GM12878 (cell line): ENCODE data around the gene SLC25A41. TPM values are rescaled to one million over a fixed set of nuclear protein-coding genes. Genes with fewer than 3 reads are reported as not detected.

Source experiments
- ATAC-seq: fragments of 200-7000 bp; cut with Tn5 transposase; 3 replicates; pipeline ENCODE4 v1.9.1; 2020; ENCODE audit warnings: mild to moderate bottlenecking, moderate library complexity
- BruUV-seq: library from RNA; stranded (reverse); fragments of 400-500 nt; replicated peaks from 2 replicates; lab custom pipeline; 2021; lab: Mats Ljungman, UMichigan
- CTCF ChIA-PET: fragments of 300-600 bp; sonication (Branson Sonifier 250); formaldehyde crosslinking; extraction: SDS; loops from one replicate; lab custom pipeline; 2021; ENCODE audit warnings: inconsistent platforms; lab: Yijun Ruan, JAX
- POLR2A ChIA-PET: fragments of 350-600 bp; formaldehyde crosslinking; extraction: SDS; loops from one replicate; lab custom pipeline; 2021; ENCODE audit warnings: inconsistent platforms; lab: Charles Lee
- RAD21 ChIA-PET: fragments of 300-600 bp; sonication (Branson Sonifier 250); formaldehyde crosslinking; loops from one replicate; lab custom pipeline; 2023; ENCODE audit warnings: antibody characterized with exemption; ENCODE audit not compliant: unreplicated experiment; lab: Charles Lee
- SMC1A ChIA-PET: fragments of 300-600 bp; sonication (Branson Sonifier 250); formaldehyde crosslinking; loops from one replicate; lab custom pipeline; 2023; ENCODE audit not compliant: unreplicated experiment, uncharacterized antibody; lab: Charles Lee
- DNase-seq: peaks from one replicate; pipeline ENCODE4 v3.0.0-alpha.2; 2011; ENCODE audit warnings: low read depth, low spot score
- FAIRE-seq: peaks from 3 replicates; lab custom pipeline; 2011; peaks lifted over from hg19 to GRCh38; lab: Jason Lieb, UNC
- H2AFZ ChIP-seq: 2 replicates; pipeline ENCODE4 v1.6.0; 2011; ENCODE audit warnings: low read depth, low read length, control low read depth; ENCODE audit not compliant: control insufficient read depth
- H3K27ac ChIP-seq: 2 replicates; pipeline ENCODE4 v1.5.1; 2011; ENCODE audit warnings: control low read depth; ENCODE audit not compliant: control insufficient read depth, insufficient read depth
- H3K27me3 ChIP-seq, 2 experiments: replicated peaks in 1 of 2; 2 replicates each; pipeline versions ENCODE4 v1.6.0 to v1.6.1; 2011; ENCODE audit warnings: low read length in 1 of 2; ENCODE audit not compliant: control insufficient read depth in 2 of 2, insufficient read depth in 2 of 2
- H3K36me3 ChIP-seq, 2 experiments: 2 replicates each; pipeline ENCODE4 v1.5.1; 2011; ENCODE audit warnings: low read length in 1 of 2; ENCODE audit not compliant: control insufficient read depth in 2 of 2, insufficient read depth in 2 of 2
- H3K4me1 ChIP-seq: 2 replicates; pipeline ENCODE4 v1.6.1; 2011; ENCODE audit warnings: mild to moderate bottlenecking, low read length, moderate library complexity, mixed read lengths; ENCODE audit not compliant: control insufficient read depth, insufficient read depth
- H3K4me2 ChIP-seq: 2 replicates; pipeline ENCODE4 v1.6.0; 2011; ENCODE audit warnings: control low read depth; ENCODE audit not compliant: control insufficient read depth, insufficient read depth
- H3K4me3 ChIP-seq: fragments of 200-600 bp; sonication (generic); 2 replicates; pipeline ENCODE4 v1.5.1; 2016
- H3K79me2 ChIP-seq: 2 replicates; pipeline ENCODE4 v1.6.0; 2011; ENCODE audit warnings: low read length; ENCODE audit not compliant: control insufficient read depth, insufficient read depth
- H3K9ac ChIP-seq: 2 replicates; pipeline ENCODE4 v1.8.0; 2011; ENCODE audit warnings: low read length, control low read depth, mixed read lengths; ENCODE audit not compliant: control insufficient read depth, insufficient read depth
- H3K9me3 ChIP-seq: replicated peaks from 3 replicates; pipeline ENCODE4 v1.5.1; 2011; ENCODE audit warnings: mild to moderate bottlenecking, low read length; ENCODE audit not compliant: control insufficient read depth, insufficient read depth
- H4K20me1 ChIP-seq: 2 replicates; pipeline ENCODE4 v1.6.0; 2011; ENCODE audit not compliant: control insufficient read depth, insufficient read depth
- BCL11A ChIP-seq: IDR thresholded peaks from 2 replicates; pipeline ENCODE4 v1.6.1; 2011; ENCODE audit warnings: low read depth, low read length
- BCL3 ChIP-seq: IDR thresholded peaks from 2 replicates; pipeline ENCODE4 v1.6.1; 2011; ENCODE audit warnings: borderline replicate concordance, low read depth, mild to moderate bottlenecking, moderate library complexity, low read length; ENCODE audit not compliant: insufficient read depth, poor library complexity, severe bottlenecking
- EGR1 ChIP-seq, 2 experiments: IDR thresholded peaks; 1 replicate in 1 of 2; 2 replicates in 1 of 2; pipeline ENCODE4 v1.6.1; 2011 to 2012; ENCODE audit warnings: low read depth in 2 of 2, low read length in 2 of 2, borderline replicate concordance in 1 of 2, mild to moderate bottlenecking in 1 of 2, moderate library complexity in 1 of 2
- ELK1 ChIP-seq: IDR thresholded peaks from 2 replicates; pipeline ENCODE4 v1.6.1; 2012; ENCODE audit warnings: low read depth, low read length, improper control_type of control experiment
- IKZF1 ChIP-seq: fragments of 450-650 bp; conservative IDR thresholded peaks from 2 replicates; pipeline ENCODE4 v1.6.1; 2017; ENCODE audit warnings: antibody characterized with exemption, mild to moderate bottlenecking
- MLLT1 ChIP-seq: fragments of 450-650 bp; IDR thresholded peaks from 2 replicates; pipeline ENCODE4 v1.6.1; 2016; ENCODE audit warnings: mild to moderate bottlenecking
- POU2F2 ChIP-seq: IDR thresholded peaks from 3 replicates; pipeline ENCODE4 v1.6.1; 2011; ENCODE audit warnings: low read depth, mild to moderate bottlenecking, low read length, borderline replicate concordance
- RBBP5 ChIP-seq: fragments of 200-600 bp; sonication (generic); conservative IDR thresholded peaks from 2 replicates; pipeline ENCODE4 v1.6.1; 2016
- REST ChIP-seq: IDR thresholded peaks from 2 replicates; pipeline ENCODE4 v1.6.1; 2012; ENCODE audit warnings: mild to moderate bottlenecking, low read depth, low read length
- YBX1 ChIP-seq: fragments of 450-650 bp; IDR thresholded peaks from 2 replicates; pipeline ENCODE4 v1.6.1; 2016; ENCODE audit warnings: antibody characterized with exemption
- ZNF207 ChIP-seq: fragments of 450-650 bp; IDR thresholded peaks from 2 replicates; pipeline ENCODE4 v1.6.1; 2014; ENCODE audit warnings: antibody characterized with exemption, mild to moderate bottlenecking, borderline replicate concordance
- WGBS: methylation state at CpG from one replicate; pipeline ENCODE4 v1.1.6; 2016; ENCODE audit warnings: low lambda C conversion rate; ENCODE audit not compliant: insufficient replicate concordance, insufficient coverage; ENCODE audit errors: missing lambda C conversion rate; 5-methylcytosine and 5-hydroxymethylcytosine counted together
- in situ Hi-C: fragments of 300-500 bp; cut with MboI; formaldehyde crosslinking; loops from 9 replicates; pipeline ENCODE4 v1.14.3; 2018; ENCODE audit warnings: mixed read lengths
- intact Hi-C: fragments of 100-400 bp; cut with micrococcal nuclease; formaldehyde crosslinking; loops from one replicate; pipeline ENCODE4 v1.14.2; 2022; ENCODE audit not compliant: unreplicated experiment
- polyA plus RNA-seq, 11 experiments: library from polyadenylated mRNA; depleted of rRNA in 4 of 11; unstranded in 6 of 11; stranded (reverse) in 5 of 11; fragments of >200 nt; fragmentation: Nextera tagmentation in 4 of 11; fragmentation: Illumina TruSeq in 1 of 11; extraction: Ambion mirVana in 4 of 11; extraction: Trizol in 1 of 11; gene quantifications; 1 replicate in 1 of 11; 2 replicates in 10 of 11; pipeline versions ENCODE4 v1.2.1 to v1.2.3, GENCODE V29; 2011 to 2016; ENCODE audit warnings: inconsistent platforms in 2 of 11, missing spikeins in 2 of 11, low read depth in 1 of 11
- total RNA-seq, 4 experiments: library from RNA; depleted of rRNA in 3 of 4; stranded (reverse); fragments of >200 nt in 3 of 4; fragmentation: Illumina TruSeq in 1 of 4; extraction: Trizol in 1 of 4; gene quantifications; 2 replicates each; pipeline versions ENCODE4 v1.2.1 to v1.2.3, GENCODE V29; 2013 to 2021

The SLC25A41 gene
- total and polyA plus RNA-seq, 10 of the 15 experiments (the other 5 are each of a cell fraction or from before 2014, with no cell fraction given), result 0.23 to 1.2 (median 0.43) TPM; not detected in 2

GRCh38 chr19:6481541-6482342 lies 48.2 kb upstream of the SLC25A41 start, which contains the start of gene DENND1C:
Gene DENND1C, minus strand, starts transcription at chr19:6481787. Its CDS starts 92 bp downstream, at chr19:6481695.
- ChIA-PET RAD21 (interaction anchor here (0.7 to 2.4 kb wide), 17 partner anchors 9 to 381 kb away, joined by 3 to 20 read pairs (median 5); partner anchors contain the start of genes ALKBH7, CLPP, GPR108 and KHSRP), CTCF (interaction anchor here (0.7 to 3.4 kb wide), 24 partner anchors 9 to 382 kb away, joined by 3 to 26 read pairs (median 4); partner anchors contain the start of genes ALKBH7, KHSRP and SLC25A23), SMC1A (interaction anchor here (0.6 to 2.1 kb wide), 14 partner anchors 8 to 355 kb away, joined by 3 to 5 read pairs (median 3); partner anchors contain the start of genes ALKBH7 and GTF2F1), POLR2A (interaction anchor here (0.5 to 1.9 kb wide), 18 partner anchors 8 to 337 kb away, joined by 3 to 10 read pairs (median 4); partner anchors contain the start of genes ALKBH7, KHSRP, SLC25A23 and VAV1)
- intact Hi-C loops, result loop anchor here (1.0 kb wide), 1 partner anchor 23 kb away; no protein-coding TSS in a partner anchor
- H4K20me1 ChIP-seq, result no peaks in the 10 kb centered on the region
- peak within 1 kb of the TSS; percentile 69 for H3K4me3 ChIP-seq
- peak; percentile 95 for ATAC-seq
- 6% methylated on average over 24 of the region's 24 CpGs for WGBS
- no TSS peak for BruUV-seq
- H3K4me1 ChIP-seq, result peaks cover 10% of the 10 kb centered on the region
- H3K4me2 ChIP-seq, result peak within 1 kb of the TSS; percentile 89
- peaks cover 1 to 4% of the 10 kb centered on the region in 2 experiments; a peak in 2 of 4 replicates for H3K36me3 ChIP-seq
- peak within 1 kb of the TSS; percentile 99 for H3K9ac ChIP-seq
- in situ Hi-C loops, result no loop called here
- peak; percentile 96 for FAIRE-seq
- H2AFZ ChIP-seq, result peak within 1 kb of the TSS; percentile 82
- H3K9me3 ChIP-seq, result no peaks in the 10 kb centered on the region; the same call in 2 of the 3 replicates
- H3K27me3 ChIP-seq, result no peaks in the 10 kb centered on the region
- H3K79me2 ChIP-seq, result peaks cover 16% of the 10 kb centered on the region
- peak; percentile 45 for DNase-seq
- peak within 1 kb of the TSS; percentile 93 for H3K27ac ChIP-seq
- peak in 1 of 2 experiments; percentile 38; a peak in 1 of 3 replicates for TF ChIP-seq EGR1 (IDR thresholded peaks at IDR 0.05; ENCODE audit: borderline replicate concordance in 1 of 2, low read depth in 2 of 2, low read length in 2 of 2)
- TF ChIP-seq RBBP5, result no peak
- peak; percentile 66 for TF ChIP-seq IKZF1
- TF ChIP-seq POU2F2, result peak; percentile 29; the same call in 1 of the 3 replicates
- no peak for TF ChIP-seq BCL3
- 0 out of 2 replicates have a peak, but pooled peaks have one; percentile 23 for TF ChIP-seq MLLT1
- TF ChIP-seq YBX1, result no peak
- no peak for TF ChIP-seq REST
- no peak for TF ChIP-seq ZNF207
- TF ChIP-seq BCL11A, result 0 out of 2 replicates have a peak, but pooled peaks have one; percentile 13
- TF ChIP-seq ELK1, result no peak
